Neural progenitor cell (in vitro differentiated cells): ENCODE data around the gene NAB2. TPM values are rescaled to one million over a fixed set of nuclear protein-coding genes. Genes with fewer than 3 reads are reported as not detected.

Experiments
- DNase-seq: peaks from one replicate; pipeline ENCODE4 v3.0.0-alpha.2; 2016; ENCODE audit warnings: low spot score
- H2AFZ ChIP-seq: fragments of 200-600 bp; sonication (generic); replicated peaks from 2 replicates; pipeline ENCODE4 v1.6.1; 2016; ENCODE audit warnings: antibody characterized with exemption
- H3F3A ChIP-seq: fragments of 200-600 bp; sonication (generic); 2 replicates; pipeline ENCODE4 v1.6.1; 2016; ENCODE audit warnings: antibody characterized with exemption, low read depth
- H3K27ac ChIP-seq: fragments of 200-600 bp; sonication (generic); 2 replicates; pipeline ENCODE4 v1.5.1; 2016; ENCODE audit warnings: mild to moderate bottlenecking
- H3K27me3 ChIP-seq: fragments of 200-600 bp; sonication (generic); 2 replicates; pipeline ENCODE4 v1.6.1; 2016; ENCODE audit warnings: mild to moderate bottlenecking, moderate library complexity
- H3K36me3 ChIP-seq: fragments of 200-600 bp; sonication (generic); 2 replicates; pipeline ENCODE4 v1.5.1; 2016
- H3K4me1 ChIP-seq: fragments of 200-600 bp; sonication (generic); 2 replicates; pipeline ENCODE4 v1.6.1; 2016; ENCODE audit warnings: mixed run types
- H3K4me2 ChIP-seq: fragments of 200-600 bp; sonication (generic); 2 replicates; pipeline ENCODE4 v1.6.1; 2016
- H3K4me3 ChIP-seq: fragments of 200-600 bp; sonication (generic); 2 replicates; pipeline ENCODE4 v1.5.1; 2016
- H3K79me2 ChIP-seq: fragments of 200-600 bp; sonication (generic); 2 replicates; pipeline ENCODE4 v1.6.1; 2016; ENCODE audit warnings: low read depth
- H3K9ac ChIP-seq: fragments of 200-600 bp; sonication (generic); 2 replicates; pipeline ENCODE4 v1.6.1; 2016
- H3K9me3 ChIP-seq: fragments of 200-600 bp; sonication (generic); 2 replicates; pipeline ENCODE4 v1.5.1; 2016; ENCODE audit warnings: low read depth
- H4K20me1 ChIP-seq: fragments of 200-600 bp; sonication (generic); 2 replicates; pipeline ENCODE4 v1.6.1; 2016; ENCODE audit warnings: low read depth
- H3K27ac Mint-ChIP-seq: 3 replicates; pipeline ENCODE4 v1.8.0; 2021; ENCODE audit warnings: mixed read lengths
- H3K27me3 Mint-ChIP-seq: 2 replicates; pipeline ENCODE4 v1.8.0; 2022; ENCODE audit warnings: low read depth, mild to moderate bottlenecking, inconsistent platforms, moderate library complexity, mixed read lengths; ENCODE audit not compliant: insufficient read depth
- H3K36me3 Mint-ChIP-seq: 3 replicates; pipeline ENCODE4 v1.8.0; 2021; ENCODE audit warnings: mixed read lengths
- H3K4me1 Mint-ChIP-seq: 3 replicates; pipeline ENCODE4 v1.8.0; 2021; ENCODE audit warnings: mixed read lengths
- H3K4me3 Mint-ChIP-seq: 3 replicates; pipeline ENCODE4 v1.8.0; 2021; ENCODE audit warnings: mild to moderate bottlenecking, moderate library complexity, mixed read lengths
- H3K9me3 Mint-ChIP-seq: 3 replicates; pipeline ENCODE4 v1.8.0; 2020; ENCODE audit warnings: mixed read lengths
- EZH2 ChIP-seq: fragments of 200-600 bp; sonication (generic); IDR thresholded peaks from 2 replicates; pipeline ENCODE4 v1.6.1; 2017; ENCODE audit warnings: antibody characterized with exemption, mild to moderate bottlenecking, moderate library complexity
- EZH2phosphoT487 ChIP-seq: fragments of 200-600 bp; sonication (generic); IDR thresholded peaks from 2 replicates; pipeline ENCODE4 v1.6.1; 2017; ENCODE audit warnings: antibody characterized with exemption
- total RNA-seq: library from RNA; depleted of rRNA; stranded (reverse); fragments of >200 nt; gene quantifications from 2 replicates; pipeline ENCODE4 v1.2.3, GENCODE V29; 2015; ENCODE audit warnings: low replicate concordance
- TF ChIP-seq, protein P1 (sequence below): fragments of 200-600 bp; sonication (generic); IDR thresholded peaks from 2 replicates; pipeline ENCODE4 v1.5.1; 2017; ENCODE audit warnings: antibody characterized with exemption, mild to moderate bottlenecking

Gene NAB2
- total RNA-seq, 1 donor from 2014 or later, result 19.8 TPM

DNA sequence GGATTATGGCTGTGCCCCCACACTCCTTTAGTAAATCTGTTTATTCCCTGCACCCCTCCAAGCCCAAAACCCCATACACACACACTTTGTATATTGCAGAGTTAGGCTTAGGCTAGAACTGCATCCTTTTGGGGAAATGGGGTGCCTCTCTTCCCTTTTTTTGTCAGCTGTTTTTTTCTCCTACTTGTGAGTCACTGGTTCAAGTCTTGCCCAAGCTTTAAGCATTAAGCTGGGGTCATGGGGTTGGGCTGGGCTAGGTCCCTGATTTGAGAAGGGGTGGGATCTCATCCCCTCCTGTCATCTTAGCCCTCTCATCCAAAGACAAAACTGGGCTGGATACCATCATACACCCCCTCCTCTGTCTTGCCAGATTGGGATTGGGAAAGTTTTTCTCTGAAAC lies 41.0 kb downstream of the NAB2 start:
- no peak overlapping the region for H3K27ac ChIP-seq
- H3K9me3 ChIP-seq, result no peaks in the 10 kb centered on the region
- peaks cover 55% of the 10 kb centered on the region for H4K20me1 ChIP-seq
- peaks cover 8% of the 10 kb centered on the region for H3K27me3 Mint-ChIP-seq
- peaks cover 39% of the 10 kb centered on the region for H3K4me1 ChIP-seq
- peak overlapping the region; percentile 87 for H3K4me2 ChIP-seq
- peaks cover 35% of the 10 kb centered on the region for H3F3A ChIP-seq
- peaks cover 64% of the 10 kb centered on the region for H3K79me2 ChIP-seq
- peaks cover 58% of the 10 kb centered on the region for H3K4me1 Mint-ChIP-seq
- no peaks in the 10 kb centered on the region for H3K27me3 ChIP-seq
- H3K36me3 Mint-ChIP-seq, result no peaks in the 10 kb centered on the region
- H3K27ac Mint-ChIP-seq, result peak overlapping the region; percentile 77
- no peak overlapping the region for H2AFZ ChIP-seq
- no peaks in the 10 kb centered on the region for H3K9me3 Mint-ChIP-seq
- peak overlapping the region; percentile 93 for H3K4me3 Mint-ChIP-seq
- no peaks in the 10 kb centered on the region for H3K36me3 ChIP-seq
- TF ChIP-seq, protein P1, sequence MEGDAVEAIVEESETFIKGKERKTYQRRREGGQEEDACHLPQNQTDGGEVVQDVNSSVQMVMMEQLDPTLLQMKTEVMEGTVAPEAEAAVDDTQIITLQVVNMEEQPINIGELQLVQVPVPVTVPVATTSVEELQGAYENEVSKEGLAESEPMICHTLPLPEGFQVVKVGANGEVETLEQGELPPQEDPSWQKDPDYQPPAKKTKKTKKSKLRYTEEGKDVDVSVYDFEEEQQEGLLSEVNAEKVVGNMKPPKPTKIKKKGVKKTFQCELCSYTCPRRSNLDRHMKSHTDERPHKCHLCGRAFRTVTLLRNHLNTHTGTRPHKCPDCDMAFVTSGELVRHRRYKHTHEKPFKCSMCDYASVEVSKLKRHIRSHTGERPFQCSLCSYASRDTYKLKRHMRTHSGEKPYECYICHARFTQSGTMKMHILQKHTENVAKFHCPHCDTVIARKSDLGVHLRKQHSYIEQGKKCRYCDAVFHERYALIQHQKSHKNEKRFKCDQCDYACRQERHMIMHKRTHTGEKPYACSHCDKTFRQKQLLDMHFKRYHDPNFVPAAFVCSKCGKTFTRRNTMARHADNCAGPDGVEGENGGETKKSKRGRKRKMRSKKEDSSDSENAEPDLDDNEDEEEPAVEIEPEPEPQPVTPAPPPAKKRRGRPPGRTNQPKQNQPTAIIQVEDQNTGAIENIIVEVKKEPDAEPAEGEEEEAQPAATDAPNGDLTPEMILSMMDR, result no peak
- TF ChIP-seq EZH2phosphoT487 (no peak), EZH2 (no peak)
- DNase-seq, result no peak
- H3K9ac ChIP-seq, result no peak overlapping the region
- peak overlapping the region; percentile 74 for H3K4me3 ChIP-seq

DNA sequence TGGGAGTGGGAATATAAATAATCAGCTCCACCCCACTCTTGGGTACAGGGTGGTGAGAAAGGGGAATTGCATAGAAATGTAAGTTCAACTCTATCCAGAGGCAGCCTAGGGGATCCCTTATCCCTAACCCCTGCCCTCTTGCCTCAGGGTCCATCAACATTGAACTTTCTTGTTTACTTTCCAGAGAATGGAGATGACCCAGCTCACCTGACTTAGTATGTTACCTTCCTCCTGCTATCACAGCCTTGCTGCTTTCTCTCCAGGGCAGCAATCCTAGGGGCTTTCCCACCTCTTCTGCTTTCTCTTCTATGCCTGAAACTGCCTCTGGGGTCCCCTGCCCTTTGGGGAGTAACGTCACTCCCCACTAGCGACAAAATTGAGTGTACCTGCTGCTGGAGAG lies 42.0 kb downstream of the NAB2 start:
- Mint-ChIP-seq H3K36me3 (no peaks in the 10 kb centered on the region), H3K27me3 (peaks cover 5% of the 10 kb centered on the region), H3K27ac (no peak overlapping the region), H3K9me3 (no peaks in the 10 kb centered on the region), H3K4me3 (peak overlapping the region; percentile 66), H3K4me1 (peaks cover 69% of the 10 kb centered on the region)
- Histone ChIP-seq H3K9ac (no peak overlapping the region), H3K27ac (no peak overlapping the region), H3K4me1 (peaks cover 49% of the 10 kb centered on the region), H2AFZ (no peak overlapping the region), H4K20me1 (peaks cover 66% of the 10 kb centered on the region), H3K4me3 (no peak overlapping the region), H3K4me2 (peak overlapping the region; percentile 87), H3K9me3 (no peaks in the 10 kb centered on the region), H3K36me3 (no peaks in the 10 kb centered on the region), H3F3A (peaks cover 43% of the 10 kb centered on the region), H3K79me2 (peaks cover 74% of the 10 kb centered on the region), H3K27me3 (no peaks in the 10 kb centered on the region)
- TF ChIP-seq EZH2 (no peak), EZH2phosphoT487 (no peak)
- TF ChIP-seq, protein P1, result no peak
- DNase-seq, result no peak

DNA sequence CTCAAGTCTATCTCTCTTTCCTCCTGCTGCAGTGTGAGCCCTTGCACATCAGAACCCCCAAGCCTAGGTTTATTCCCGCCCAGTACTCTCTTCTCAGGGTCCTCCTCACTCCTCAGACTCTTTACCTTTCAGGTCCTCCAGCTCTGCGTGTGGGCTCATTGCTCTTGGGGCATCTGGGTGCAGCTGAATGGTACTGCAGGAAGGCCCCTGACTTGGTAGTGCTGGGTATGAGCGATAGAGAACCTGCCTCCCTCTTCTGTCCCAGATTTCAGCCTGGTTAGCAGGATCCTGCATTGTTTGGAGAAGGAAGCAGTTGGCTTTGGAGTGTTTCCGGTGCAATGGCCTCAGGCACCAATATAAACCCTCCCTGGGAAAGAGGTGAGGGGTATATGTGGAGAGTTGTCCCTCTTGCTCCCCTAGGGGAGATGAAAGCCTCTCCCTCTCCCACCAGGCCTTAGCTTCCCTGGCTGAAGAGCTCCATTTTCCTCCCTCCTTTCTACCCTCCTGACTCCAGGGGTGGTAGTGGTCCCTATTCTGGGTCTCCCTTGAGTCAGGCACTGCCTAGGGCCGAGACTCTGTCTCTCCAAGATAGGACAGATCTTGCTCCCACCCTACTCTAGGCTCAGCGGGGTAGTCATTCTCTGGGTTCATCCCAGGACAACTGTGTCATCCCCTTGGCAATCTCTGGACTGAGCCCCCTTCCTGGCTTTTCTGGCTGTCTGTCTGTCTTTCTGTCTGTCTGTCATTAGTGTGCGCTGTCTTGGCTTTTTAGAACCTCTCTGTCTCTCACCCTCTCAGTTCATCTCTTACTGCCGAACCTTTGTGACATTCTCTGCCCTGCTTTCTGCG lies 43.2 kb downstream of the NAB2 start:
- no peak for DNase-seq
- H3K9me3 ChIP-seq, result no peaks in the 10 kb centered on the region
- no peaks in the 10 kb centered on the region for H3K36me3 ChIP-seq
- H3K27ac Mint-ChIP-seq, result no peak overlapping the region
- H3K27me3 ChIP-seq, result no peaks in the 10 kb centered on the region
- H3K4me2 ChIP-seq, result peak overlapping the region; percentile 36
- H3K4me3 ChIP-seq, result no peak overlapping the region
- H4K20me1 ChIP-seq, result peaks cover 77% of the 10 kb centered on the region
- H3K27me3 Mint-ChIP-seq, result peaks cover 2% of the 10 kb centered on the region
- no peak overlapping the region for H2AFZ ChIP-seq
- no peaks in the 10 kb centered on the region for H3K9me3 Mint-ChIP-seq
- H3F3A ChIP-seq, result peaks cover 35% of the 10 kb centered on the region
- H3K27ac ChIP-seq, result no peak overlapping the region
- TF ChIP-seq EZH2phosphoT487, result no peak
- TF ChIP-seq, protein P1, result no peak
- TF ChIP-seq EZH2, result no peak
- H3K4me1 Mint-ChIP-seq, result peaks cover 69% of the 10 kb centered on the region
- peak overlapping the region; percentile 1 for H3K4me3 Mint-ChIP-seq
- H3K4me1 ChIP-seq, result peaks cover 55% of the 10 kb centered on the region
- no peak overlapping the region for H3K9ac ChIP-seq
- peaks cover 86% of the 10 kb centered on the region for H3K79me2 ChIP-seq
- H3K36me3 Mint-ChIP-seq, result no peaks in the 10 kb centered on the region
